Stimulated activated CD4-positive, alpha-beta T cell treated with anti-CD3 and anti-CD28 coated beads, Interleukin-12 subunit alpha, Interleukin-12 subunit beta, amount 100 ng/mL, for 4 hours (primary cell): ENCODE data around the gene EXD3.
A peak's percentile ranks its signal among the peaks of the same experiment; 100 is the strongest.

Experiments used
- DNase-seq: peaks from one replicate; pipeline ENCODE4 v3.0.0-alpha.2; 2020

Gene EXD3

DNA sequence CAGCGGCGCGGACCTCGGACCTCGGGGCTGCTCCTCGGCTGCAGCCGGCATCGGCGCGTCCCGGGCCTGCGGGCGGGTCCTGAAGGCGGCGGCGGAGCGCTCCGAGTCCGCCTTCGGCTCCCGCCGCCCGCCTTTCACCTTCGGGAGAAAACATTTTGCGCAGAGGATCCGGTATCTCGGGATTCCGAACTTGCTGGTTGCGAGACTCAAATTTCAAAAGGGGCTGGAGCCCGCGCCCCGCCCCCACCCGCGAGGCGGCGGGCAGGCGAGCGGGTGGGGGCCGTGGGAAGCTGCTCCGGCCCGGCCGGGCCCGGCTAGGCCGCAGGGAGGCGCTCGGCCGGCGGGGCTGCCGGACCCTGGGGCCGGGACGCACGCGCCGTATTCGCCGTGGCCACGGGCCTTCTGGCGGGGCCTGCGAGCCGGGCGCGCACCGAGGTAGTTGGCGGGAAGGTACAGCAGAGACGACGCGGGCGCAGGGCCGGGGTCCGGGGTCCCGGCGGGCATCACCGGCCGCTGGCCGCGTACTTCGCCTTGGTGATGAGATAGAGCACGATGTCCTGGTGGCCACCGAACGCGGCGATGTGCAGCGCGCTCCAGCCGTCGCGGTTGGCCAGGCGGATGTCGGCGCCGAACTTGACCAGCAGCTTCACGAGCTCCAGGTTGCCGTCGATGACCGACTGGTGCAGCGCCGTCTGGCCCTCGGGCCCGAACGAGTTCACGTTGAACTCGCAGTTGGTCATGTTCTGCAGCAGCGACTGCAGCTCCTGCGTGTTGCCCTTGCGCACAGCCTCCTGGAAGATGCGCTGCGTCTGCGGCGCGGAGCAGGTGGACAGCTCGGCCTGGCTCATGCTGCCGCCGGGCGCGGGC, 121.6 kb downstream of the EXD3 start:
- no peak for DNase-seq

GRCh38 chr9:137300567-137301080, 122.3 kb downstream of the EXD3 start:
- DNase-seq, result no peak

DNA sequence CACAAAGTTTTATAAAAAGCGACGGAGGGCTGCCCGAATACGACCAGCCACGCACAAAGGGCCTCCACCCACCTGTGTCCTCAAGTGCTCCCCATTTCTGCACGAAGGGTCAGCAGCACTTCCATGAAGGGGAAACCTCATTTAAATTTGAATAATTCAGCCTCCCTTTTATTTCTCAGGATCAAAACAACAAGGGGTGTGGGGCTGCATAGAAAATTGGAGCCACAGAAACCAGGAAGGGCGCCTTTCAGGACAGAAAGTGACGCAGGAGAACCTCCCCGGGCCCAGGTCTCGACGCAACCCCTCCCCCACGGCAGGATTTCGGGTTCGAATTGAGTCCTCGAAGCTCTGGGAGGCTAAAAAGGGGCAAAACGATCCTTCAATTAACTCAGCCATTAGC, 123.0 kb downstream of the EXD3 start:
- no peak for DNase-seq

DNA sequence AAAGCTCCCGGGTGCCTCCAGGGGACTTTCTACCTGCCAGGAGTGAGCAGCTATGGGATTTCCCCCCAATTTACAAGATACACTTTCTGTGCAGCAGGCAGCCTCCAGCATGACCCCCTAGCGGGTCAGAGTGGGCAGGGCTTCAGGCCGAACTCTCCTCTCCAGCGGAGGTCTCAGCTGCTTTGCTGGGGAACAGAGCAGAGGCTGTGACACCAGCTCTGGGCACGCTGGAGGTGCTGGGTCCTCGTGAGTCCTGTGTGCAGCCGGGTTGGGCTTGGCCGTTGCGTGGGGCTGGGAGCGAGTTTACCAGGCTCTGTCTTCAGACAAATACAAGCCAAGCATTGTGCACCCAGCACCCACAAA, 123.8 kb downstream of the EXD3 start:
- no peak for DNase-seq

GRCh38 chr9:137298401-137299202, 124.4 kb downstream of the EXD3 start:
- no peak for DNase-seq

GRCh38 chr9:137297966-137298365, 125.0 kb downstream of the EXD3 start:
- DNase-seq, result no peak

GRCh38 chr9:137296670-137297664, 126.0 kb downstream of the EXD3 start:
- DNase-seq, result no peak

DNA sequence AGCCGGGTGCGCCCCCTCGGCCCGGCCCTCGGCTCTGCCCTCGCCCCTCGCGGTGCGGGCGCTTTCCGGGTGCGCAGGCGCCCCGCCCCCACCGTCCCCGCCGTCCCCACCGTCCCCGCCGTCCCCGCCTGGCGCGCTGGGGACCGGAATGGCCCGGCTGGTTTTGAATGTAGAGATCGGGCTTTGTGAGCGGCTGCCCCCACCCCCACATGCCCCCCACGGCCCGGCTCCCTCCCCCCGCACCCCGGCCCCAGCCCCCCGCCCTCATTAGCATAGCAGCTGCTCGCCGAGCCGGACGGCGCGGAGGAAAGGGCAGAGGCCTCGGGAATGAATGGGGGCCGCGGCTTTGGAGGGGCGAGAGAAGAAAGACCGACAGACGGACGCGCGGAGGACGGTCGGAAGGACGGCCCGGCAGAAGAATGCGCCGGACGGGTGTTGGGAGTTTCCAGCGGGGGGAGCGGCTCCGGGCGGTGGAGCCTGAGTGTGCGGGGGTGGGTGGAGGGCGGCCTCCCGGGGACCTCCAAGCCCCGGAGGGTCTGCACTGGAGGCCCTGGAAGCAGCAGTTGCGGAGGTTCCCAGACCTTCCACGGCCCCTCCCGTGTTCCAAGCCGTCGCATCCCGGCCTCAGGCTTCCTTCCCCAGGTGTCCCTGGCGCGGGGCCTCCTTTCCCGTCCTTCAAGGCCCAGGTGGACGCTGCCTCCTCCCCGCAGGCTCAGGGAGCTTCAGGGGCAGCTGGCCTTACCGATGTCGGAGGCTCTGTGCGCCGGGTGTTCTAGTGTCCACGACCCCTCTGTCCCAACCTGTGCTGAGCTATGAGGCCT, 126.9 kb downstream of the EXD3 start:
- DNase-seq, result no peak

DNA sequence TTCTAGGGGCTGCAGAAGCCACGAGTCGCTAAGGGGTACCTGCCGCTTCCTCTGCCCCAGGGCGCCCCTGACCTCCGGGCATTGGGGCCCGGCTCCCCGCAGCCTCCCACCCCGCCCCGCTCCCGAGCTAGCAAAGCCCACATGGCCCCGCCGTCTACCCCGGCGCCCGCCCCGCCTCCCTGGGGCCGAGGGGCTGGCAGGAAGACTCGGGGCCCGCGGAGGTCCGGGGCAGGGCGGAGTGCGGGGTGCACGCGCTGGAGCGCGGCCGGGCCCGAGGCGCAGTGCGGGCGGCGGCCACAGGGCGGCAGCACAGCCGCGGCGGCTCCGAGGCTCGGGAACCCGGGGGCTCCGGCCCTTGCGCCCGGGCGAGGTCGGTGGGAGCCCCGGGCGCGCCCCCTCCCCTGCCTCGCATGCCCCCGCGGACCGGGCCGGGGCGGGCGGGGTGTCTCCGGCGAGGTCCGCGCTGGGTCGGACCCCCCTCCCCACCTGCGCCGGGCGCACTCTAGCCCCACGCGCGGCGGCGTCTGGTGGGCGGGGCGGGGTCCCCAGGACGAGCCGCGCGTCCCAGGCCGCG, 127.6 kb downstream of the EXD3 start:
- peak; percentile 56 for DNase-seq

- DNase-seq, result no peak
Measured at GRCh38 chr9:137294681-137295237, 128.2 kb downstream of the EXD3 start.

GRCh38 chr9:137294091-137294680, 128.8 kb downstream of the EXD3 start:
- DNase-seq, result no peak

DNA sequence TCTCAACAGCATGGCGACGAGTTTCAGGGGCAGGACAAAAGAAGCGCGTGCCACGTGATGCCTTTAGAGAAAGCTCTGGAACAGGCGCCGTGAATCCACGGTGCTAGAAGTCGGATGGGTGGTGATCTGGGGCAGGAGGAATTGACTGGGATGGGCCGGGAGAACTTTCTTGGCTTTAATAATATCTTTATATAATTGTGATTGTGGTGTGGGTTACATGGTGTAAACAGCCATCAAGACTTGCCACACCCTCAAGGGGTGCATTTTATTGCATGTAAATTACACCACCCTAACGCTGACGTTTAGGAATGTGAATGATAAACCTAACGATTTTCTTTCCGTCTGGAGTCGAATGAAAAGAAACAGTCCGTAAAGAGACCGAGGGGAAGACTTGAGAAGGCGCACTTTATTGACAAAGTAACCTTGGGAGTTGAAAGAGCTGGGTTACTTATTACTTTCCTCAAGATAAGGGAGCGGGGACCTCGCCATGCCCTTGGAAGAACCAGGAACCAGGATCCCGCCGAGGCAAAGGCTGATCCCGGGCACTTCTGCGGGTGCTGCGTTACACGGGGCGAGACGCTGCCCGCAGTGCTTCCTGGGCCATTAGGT, 129.4 kb downstream of the EXD3 start:
- no peak for DNase-seq

- no peak for DNase-seq
Measured at GRCh38 chr9:137293094-137293481, 129.9 kb downstream of the EXD3 start.

GRCh38 chr9:137286975-137287383, 136.0 kb downstream of the EXD3 start:
- DNase-seq, result no peak

DNA sequence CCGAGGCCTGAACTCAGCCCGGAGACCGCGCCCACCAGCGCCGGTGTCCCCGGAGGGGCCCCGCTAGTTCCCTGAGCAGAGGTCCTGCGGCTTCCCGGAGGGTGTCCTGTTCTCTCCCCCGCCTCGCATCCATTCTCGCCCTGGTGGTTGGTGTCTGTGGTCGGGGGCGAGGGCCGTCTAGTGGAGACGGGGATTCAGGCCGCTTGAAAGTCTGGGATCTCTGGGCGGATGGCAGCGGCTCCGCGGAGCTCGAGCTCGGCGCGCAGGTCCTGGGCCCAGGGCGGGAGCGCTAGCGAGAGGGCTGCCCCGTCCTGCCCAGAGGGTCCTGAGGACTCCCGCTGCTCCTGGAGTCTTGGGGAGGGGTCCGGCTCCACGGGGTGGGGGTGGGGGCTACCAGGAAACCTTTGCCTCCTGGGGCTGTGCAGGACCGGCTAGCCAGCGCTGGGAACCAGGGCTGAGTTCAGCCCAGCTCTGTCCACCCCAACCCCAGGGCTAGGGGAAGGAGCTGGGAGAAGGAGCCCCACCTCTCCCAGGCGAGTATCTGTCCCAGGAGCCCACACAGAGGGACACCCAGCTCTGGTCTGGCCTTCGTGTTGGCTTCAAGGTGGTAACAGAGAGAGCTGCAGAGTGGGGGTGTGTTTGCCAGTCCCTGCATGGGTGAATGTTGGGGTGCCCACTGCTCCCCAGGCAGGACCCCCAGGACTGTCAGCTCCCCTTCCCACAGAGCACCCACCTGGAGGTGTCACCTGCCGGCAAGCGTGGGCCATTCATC, 141.4 kb downstream of the EXD3 start:
- no peak for DNase-seq

GRCh38 chr9:137280474-137281344, 142.3 kb downstream of the EXD3 start:
- DNase-seq, result no peak

DNA sequence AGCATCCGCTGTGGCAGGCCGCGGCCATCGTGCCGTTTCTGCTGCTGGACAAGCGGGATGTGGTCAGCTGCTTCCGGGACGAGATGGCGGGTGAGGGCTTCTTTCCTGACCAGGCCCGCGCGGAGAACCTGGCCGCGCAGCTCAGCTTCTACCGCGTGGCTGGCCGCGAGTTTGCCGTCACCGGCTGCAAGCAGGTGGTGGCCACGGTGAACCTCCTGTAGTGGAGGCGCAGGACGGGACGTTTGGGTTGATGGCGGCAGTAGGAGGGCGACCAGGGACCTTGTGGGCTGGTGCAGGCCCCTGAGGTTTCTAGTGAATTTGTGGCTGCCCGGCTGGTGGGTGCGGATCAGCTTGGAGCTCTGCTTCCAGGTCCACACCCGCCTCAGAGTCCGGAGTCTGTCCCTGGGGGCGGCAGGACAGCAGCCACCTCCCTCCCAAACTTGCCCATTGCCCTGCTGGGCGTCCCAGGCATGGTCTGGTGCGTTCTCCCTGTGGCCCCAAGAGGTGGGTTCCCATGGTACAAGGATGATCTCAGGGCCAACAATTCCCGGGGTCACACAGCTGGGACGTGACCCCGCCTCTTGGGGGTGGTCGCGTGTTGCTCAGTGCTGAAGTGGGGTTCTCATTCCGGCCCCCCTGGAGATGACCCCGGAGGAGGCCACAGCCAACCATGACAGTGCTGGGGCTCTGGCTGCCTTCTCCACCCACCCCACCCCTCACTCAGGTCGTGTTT, 143.1 kb downstream of the EXD3 start:
- DNase-seq, result no peak
